HEK293 (cell line): ENCODE results near the gene MRPS27.

Experiments
- CTCF ChIA-PET: fragments of 350-600 bp; formaldehyde crosslinking; extraction: SDS; loops from one replicate; lab custom pipeline; 2021; ENCODE audit warnings: antibody characterized with exemption; lab: Yijun Ruan, JAX
- POLR2A ChIA-PET: fragments of 300-600 bp; formaldehyde crosslinking; extraction: SDS; loops from one replicate; lab custom pipeline; 2020; ENCODE audit warnings: antibody characterized with exemption, inconsistent platforms; lab: Yijun Ruan, JAX
- H3K27ac ChIP-seq: fragments of 200-500 bp; sonication (Bioruptor generic); 2 replicates; pipeline ENCODE4 v1.5.1; 2014; ENCODE audit warnings: low read depth, low read length, control low read depth, inconsistent platforms; ENCODE audit errors: extremely low read depth
- H3K36me3 ChIP-seq, 2 experiments: fragments of 200-500 bp in 1 of 2; sonication (Bioruptor generic) in 1 of 2; 1 replicate in 1 of 2; 2 replicates in 1 of 2; pipeline ENCODE4 v1.5.1; 2014 to 2017; ENCODE audit warnings: inconsistent platforms in 2 of 2, low read length in 2 of 2; ENCODE audit not compliant: control insufficient read depth in 2 of 2, insufficient read depth in 1 of 2
- H3K4me1 ChIP-seq: fragments of 200-500 bp; sonication (Bioruptor generic); 2 replicates; pipeline ENCODE4 v1.5.1; 2014; ENCODE audit warnings: mild to moderate bottlenecking, low read length, inconsistent platforms; ENCODE audit not compliant: control insufficient read depth, insufficient read depth
- H3K4me3 ChIP-seq: 2 replicates; pipeline ENCODE4 v1.5.1; 2011; ENCODE audit warnings: low read depth, mild to moderate bottlenecking, control low read depth, low read length, moderate library complexity
- H3K9me3 ChIP-seq: fragments of 200-500 bp; sonication (Bioruptor generic); 2 replicates; pipeline ENCODE4 v1.5.1; 2014; ENCODE audit warnings: low read depth, low read length, inconsistent platforms; ENCODE audit not compliant: control insufficient read depth, insufficient read depth
- HOXD13 ChIP-seq: sonication (generic); formaldehyde crosslinking; IDR thresholded peaks from 2 replicates; pipeline ENCODE4 v1.8.0; 2022; ENCODE audit warnings: missing genetic modification reagents, borderline replicate concordance
- MZF1 ChIP-seq: fragments of 450-650 bp; formaldehyde crosslinking; IDR thresholded peaks from 2 replicates; pipeline ENCODE4 v1.5.1; 2017; ENCODE audit warnings: missing biosample characterization, missing genetic modification characterization, borderline replicate concordance
- SCRT2 ChIP-seq: fragments of 450-650 bp; formaldehyde crosslinking; IDR thresholded peaks from 2 replicates; pipeline ENCODE4 v1.5.1; 2016; ENCODE audit warnings: missing biosample characterization, missing genetic modification characterization
- TRIM28 ChIP-seq: IDR thresholded peaks from 2 replicates; pipeline ENCODE4 v1.6.1; 2011; ENCODE audit warnings: low read length, control low read depth, borderline replicate concordance
- ZNF132 ChIP-seq: fragments of 450-650 bp; formaldehyde crosslinking; IDR thresholded peaks from 2 replicates; pipeline ENCODE4 v1.5.1; 2017; ENCODE audit warnings: missing biosample characterization, missing genetic modification characterization, borderline replicate concordance
- ZNF140 ChIP-seq: fragments of 450-650 bp; formaldehyde crosslinking; IDR thresholded peaks from 2 replicates; pipeline ENCODE4 v1.5.1; 2016; ENCODE audit warnings: missing biosample characterization, missing genetic modification characterization
- ZNF529 ChIP-seq: fragments of 450-650 bp; formaldehyde crosslinking; IDR thresholded peaks from 2 replicates; pipeline ENCODE4 v1.5.1; 2017; ENCODE audit warnings: missing genetic modification characterization, missing biosample characterization; ENCODE audit not compliant: insufficient replicate concordance
- ZNF530 ChIP-seq: fragments of 450-650 bp; formaldehyde crosslinking; IDR thresholded peaks from 2 replicates; pipeline ENCODE4 v1.5.1; 2016; ENCODE audit warnings: low read depth, missing biosample characterization, missing genetic modification characterization
- ZNF548 ChIP-seq: fragments of 450-650 bp; formaldehyde crosslinking; IDR thresholded peaks from 2 replicates; pipeline ENCODE4 v1.5.1; 2016; ENCODE audit warnings: missing biosample characterization, missing genetic modification characterization
- ZNF560 ChIP-seq: fragments of 450-650 bp; formaldehyde crosslinking; IDR thresholded peaks from 2 replicates; pipeline ENCODE4 v1.5.1; 2017; ENCODE audit warnings: missing biosample characterization, missing genetic modification characterization, borderline replicate concordance
- ZNF600 ChIP-seq: fragments of 450-650 bp; formaldehyde crosslinking; IDR thresholded peaks from 2 replicates; pipeline ENCODE4 v1.5.1; 2016; ENCODE audit warnings: missing biosample characterization, missing genetic modification characterization
- ZNF624 ChIP-seq: fragments of 450-650 bp; formaldehyde crosslinking; IDR thresholded peaks from 2 replicates; pipeline ENCODE4 v1.5.1; 2017; ENCODE audit warnings: missing biosample characterization, missing genetic modification characterization
- ZNF629 ChIP-seq: fragments of 450-650 bp; formaldehyde crosslinking; IDR thresholded peaks from 2 replicates; pipeline ENCODE4 v1.5.1; 2017; ENCODE audit warnings: missing biosample characterization, missing genetic modification characterization
- ZNF701 ChIP-seq: fragments of 450-650 bp; formaldehyde crosslinking; IDR thresholded peaks from 2 replicates; pipeline ENCODE4 v1.5.1; 2016; ENCODE audit warnings: missing biosample characterization, missing genetic modification characterization
- ZSCAN23 ChIP-seq: fragments of 450-650 bp; formaldehyde crosslinking; IDR thresholded peaks from 2 replicates; pipeline ENCODE4 v1.5.1; 2016; ENCODE audit warnings: missing biosample characterization, missing genetic modification characterization
- TF ChIP-seq, protein P1 (sequence below): fragments of 450-650 bp; formaldehyde crosslinking; IDR thresholded peaks from 2 replicates; pipeline ENCODE4 v1.5.1; 2016; ENCODE audit warnings: missing biosample characterization, missing genetic modification characterization, borderline replicate concordance
- TF ChIP-seq, protein P2 (sequence below): fragments of 450-650 bp; formaldehyde crosslinking; IDR thresholded peaks from 2 replicates; pipeline ENCODE4 v1.5.1; 2016; ENCODE audit warnings: missing biosample characterization, missing genetic modification characterization
- TF ChIP-seq, protein P3 (sequence below): fragments of 450-650 bp; formaldehyde crosslinking; IDR thresholded peaks from 2 replicates; pipeline ENCODE4 v1.5.1; 2016; ENCODE audit warnings: missing biosample characterization, missing genetic modification characterization

MRPS27 gene

DNA sequence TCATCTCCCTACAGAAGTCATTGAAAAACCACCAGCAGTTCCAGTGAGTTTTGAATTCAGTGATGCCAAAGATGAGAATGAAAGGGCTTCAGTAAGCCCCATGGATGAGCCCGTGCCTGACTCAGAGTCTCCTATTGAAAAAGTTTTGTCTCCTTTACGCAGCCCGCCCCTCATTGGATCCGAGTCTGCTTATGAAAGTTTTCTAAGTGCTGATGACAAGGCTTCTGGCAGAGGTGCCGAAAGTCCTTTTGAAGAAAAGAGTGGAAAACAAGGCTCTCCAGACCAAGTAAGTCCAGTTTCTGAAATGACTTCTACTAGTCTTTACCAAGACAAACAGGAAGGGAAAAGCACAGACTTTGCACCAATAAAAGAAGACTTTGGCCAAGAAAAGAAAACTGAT lies 122.6 kb downstream of the MRPS27 start:
- ChIA-PET CTCF (no interaction called here), POLR2A (no interaction called here)
- no peak for TF ChIP-seq ZNF530 (tag by site-specific recombination)
- no peak for TF ChIP-seq ZNF548 (tag by site-specific recombination)
- TF ChIP-seq ZNF560 (tag by site-specific recombination), result no peak
- no peak for TF ChIP-seq ZNF600 (tag by site-specific recombination)
- Histone ChIP-seq H3K27ac (no peak overlapping the region), H3K9me3 (no peaks in the 10 kb centered on the region), H3K36me3 (peaks cover 4 to 52% of the 10 kb centered on the region in 2 experiments), H3K4me3 (no peak overlapping the region), H3K4me1 (no peaks in the 10 kb centered on the region)

DNA sequence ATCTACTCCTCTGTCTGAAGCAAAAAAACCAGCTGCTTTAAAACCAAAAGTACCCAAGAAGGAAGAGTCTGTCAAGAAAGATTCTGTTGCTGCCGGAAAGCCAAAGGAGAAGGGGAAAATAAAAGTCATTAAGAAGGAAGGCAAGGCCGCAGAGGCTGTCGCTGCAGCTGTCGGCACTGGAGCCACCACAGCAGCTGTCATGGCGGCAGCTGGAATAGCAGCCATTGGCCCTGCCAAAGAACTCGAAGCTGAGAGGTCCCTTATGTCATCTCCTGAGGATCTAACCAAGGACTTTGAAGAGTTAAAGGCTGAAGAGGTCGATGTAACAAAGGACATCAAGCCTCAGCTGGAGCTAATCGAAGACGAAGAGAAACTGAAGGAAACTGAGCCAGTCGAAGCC lies 124.5 kb downstream of the MRPS27 start:
- no peak for TF ChIP-seq ZNF529 (tag by site-specific recombination)
- TF ChIP-seq ZNF560 (tag by site-specific recombination), result no peak
- no peak for TF ChIP-seq SCRT2 (tag by site-specific recombination)
- no peak for TF ChIP-seq ZNF140 (tag by site-specific recombination)
- no peak for TF ChIP-seq ZNF132
- no peak for TF ChIP-seq ZNF701
- TF ChIP-seq, protein P1, sequence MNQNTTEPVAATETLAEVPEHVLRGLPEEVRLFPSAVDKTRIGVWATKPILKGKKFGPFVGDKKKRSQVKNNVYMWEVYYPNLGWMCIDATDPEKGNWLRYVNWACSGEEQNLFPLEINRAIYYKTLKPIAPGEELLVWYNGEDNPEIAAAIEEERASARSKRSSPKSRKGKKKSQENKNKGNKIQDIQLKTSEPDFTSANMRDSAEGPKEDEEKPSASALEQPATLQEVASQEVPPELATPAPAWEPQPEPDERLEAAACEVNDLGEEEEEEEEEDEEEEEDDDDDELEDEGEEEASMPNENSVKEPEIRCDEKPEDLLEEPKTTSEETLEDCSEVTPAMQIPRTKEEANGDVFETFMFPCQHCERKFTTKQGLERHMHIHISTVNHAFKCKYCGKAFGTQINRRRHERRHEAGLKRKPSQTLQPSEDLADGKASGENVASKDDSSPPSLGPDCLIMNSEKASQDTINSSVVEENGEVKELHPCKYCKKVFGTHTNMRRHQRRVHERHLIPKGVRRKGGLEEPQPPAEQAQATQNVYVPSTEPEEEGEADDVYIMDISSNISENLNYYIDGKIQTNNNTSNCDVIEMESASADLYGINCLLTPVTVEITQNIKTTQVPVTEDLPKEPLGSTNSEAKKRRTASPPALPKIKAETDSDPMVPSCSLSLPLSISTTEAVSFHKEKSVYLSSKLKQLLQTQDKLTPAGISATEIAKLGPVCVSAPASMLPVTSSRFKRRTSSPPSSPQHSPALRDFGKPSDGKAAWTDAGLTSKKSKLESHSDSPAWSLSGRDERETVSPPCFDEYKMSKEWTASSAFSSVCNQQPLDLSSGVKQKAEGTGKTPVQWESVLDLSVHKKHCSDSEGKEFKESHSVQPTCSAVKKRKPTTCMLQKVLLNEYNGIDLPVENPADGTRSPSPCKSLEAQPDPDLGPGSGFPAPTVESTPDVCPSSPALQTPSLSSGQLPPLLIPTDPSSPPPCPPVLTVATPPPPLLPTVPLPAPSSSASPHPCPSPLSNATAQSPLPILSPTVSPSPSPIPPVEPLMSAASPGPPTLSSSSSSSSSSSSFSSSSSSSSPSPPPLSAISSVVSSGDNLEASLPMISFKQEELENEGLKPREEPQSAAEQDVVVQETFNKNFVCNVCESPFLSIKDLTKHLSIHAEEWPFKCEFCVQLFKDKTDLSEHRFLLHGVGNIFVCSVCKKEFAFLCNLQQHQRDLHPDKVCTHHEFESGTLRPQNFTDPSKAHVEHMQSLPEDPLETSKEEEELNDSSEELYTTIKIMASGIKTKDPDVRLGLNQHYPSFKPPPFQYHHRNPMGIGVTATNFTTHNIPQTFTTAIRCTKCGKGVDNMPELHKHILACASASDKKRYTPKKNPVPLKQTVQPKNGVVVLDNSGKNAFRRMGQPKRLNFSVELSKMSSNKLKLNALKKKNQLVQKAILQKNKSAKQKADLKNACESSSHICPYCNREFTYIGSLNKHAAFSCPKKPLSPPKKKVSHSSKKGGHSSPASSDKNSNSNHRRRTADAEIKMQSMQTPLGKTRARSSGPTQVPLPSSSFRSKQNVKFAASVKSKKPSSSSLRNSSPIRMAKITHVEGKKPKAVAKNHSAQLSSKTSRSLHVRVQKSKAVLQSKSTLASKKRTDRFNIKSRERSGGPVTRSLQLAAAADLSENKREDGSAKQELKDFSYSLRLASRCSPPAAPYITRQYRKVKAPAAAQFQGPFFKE (tag by site-specific recombination), result no peak
- no peak for TF ChIP-seq HOXD13 (CRISPR knock-in tag)
- TF ChIP-seq ZSCAN23 (tag by site-specific recombination), result no peak
- no peak for TF ChIP-seq ZNF624 (tag by site-specific recombination)
- TF ChIP-seq, protein P2, sequence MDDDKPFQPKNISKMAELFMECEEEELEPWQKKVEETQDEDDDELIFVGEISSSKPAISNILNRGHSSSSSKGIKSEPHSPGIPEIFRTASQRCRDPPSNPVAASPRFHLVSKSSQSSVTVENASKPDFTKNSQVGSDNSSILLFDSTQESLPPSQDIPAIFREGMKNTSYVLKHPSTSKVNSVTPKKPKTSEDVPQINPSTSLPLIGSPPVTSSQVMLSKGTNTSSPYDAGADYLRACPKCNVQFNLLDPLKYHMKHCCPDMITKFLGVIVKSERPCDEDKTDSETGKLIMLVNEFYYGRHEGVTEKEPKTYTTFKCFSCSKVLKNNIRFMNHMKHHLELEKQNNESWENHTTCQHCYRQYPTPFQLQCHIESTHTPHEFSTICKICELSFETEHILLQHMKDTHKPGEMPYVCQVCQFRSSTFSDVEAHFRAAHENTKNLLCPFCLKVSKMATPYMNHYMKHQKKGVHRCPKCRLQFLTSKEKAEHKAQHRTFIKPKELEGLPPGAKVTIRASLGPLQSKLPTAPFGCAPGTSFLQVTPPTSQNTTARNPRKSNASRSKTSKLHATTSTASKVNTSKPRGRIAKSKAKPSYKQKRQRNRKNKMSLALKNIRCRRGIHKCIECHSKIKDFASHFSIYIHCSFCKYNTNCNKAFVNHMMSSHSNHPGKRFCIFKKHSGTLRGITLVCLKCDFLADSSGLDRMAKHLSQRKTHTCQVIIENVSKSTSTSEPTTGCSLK (tag by site-specific recombination), result no peak
- no peak for TF ChIP-seq ZNF629
- TF ChIP-seq, protein P3, sequence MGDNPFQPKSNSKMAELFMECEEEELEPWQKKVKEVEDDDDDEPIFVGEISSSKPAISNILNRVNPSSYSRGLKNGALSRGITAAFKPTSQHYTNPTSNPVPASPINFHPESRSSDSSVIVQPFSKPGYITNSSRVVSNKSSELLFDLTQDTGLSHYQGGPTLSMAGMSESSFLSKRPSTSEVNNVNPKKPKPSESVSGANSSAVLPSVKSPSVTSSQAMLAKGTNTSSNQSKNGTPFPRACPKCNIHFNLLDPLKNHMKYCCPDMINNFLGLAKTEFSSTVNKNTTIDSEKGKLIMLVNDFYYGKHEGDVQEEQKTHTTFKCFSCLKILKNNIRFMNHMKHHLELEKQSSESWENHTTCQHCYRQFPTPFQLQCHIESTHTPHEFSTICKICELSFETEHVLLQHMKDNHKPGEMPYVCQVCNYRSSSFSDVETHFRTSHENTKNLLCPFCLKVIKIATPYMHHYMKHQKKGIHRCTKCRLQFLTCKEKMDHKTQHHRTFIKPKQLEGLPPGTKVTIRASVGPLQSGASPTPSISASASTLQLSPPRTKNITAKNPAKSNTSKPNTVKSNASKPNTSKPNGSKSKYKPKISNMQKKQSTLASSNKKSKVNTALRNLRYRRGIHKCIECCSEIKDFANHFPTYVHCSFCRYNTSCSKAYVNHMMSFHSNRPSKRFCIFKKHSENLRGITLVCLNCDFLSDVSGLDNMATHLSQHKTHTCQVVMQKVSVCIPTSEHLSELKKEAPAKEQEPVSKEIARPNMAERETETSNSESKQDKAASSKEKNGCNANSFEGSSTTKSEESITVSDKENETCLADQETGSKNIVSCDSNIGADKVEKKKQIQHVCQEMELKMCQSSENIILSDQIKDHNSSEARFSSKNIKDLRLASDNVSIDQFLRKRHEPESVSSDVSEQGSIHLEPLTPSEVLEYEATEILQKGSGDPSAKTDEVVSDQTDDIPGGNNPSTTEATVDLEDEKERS, result no peak
- no peak for TF ChIP-seq MZF1 (tag by site-specific recombination)
- TF ChIP-seq TRIM28, result no peak
- Histone ChIP-seq H3K27ac (no peak overlapping the region), H3K4me1 (no peaks in the 10 kb centered on the region), H3K36me3 (peaks cover 0 to 52% of the 10 kb centered on the region in 2 experiments), H3K4me3 (no peak overlapping the region), H3K9me3 (no peaks in the 10 kb centered on the region)
- ChIA-PET CTCF (interaction anchor here (0.6 kb wide), 1 partner anchor 75 kb away, joined by 3 read pairs; no protein-coding TSS in a partner anchor), POLR2A (no interaction called here)
